B cell (primary cell): ENCODE data around the gene ANKRD33B. TPM values are rescaled to one million over a fixed set of nuclear protein-coding genes. Genes with fewer than 3 reads are reported as not detected.

Source experiments
- ATAC-seq: fragments of 200-7000 bp; cut with Tn5 transposase; one replicate; pipeline ENCODE4 v1.10.0; 2021; ENCODE audit warnings: low read depth, mild to moderate bottlenecking, moderate number of reproducible peaks, moderate library complexity
- CTCF ChIA-PET: fragments of 350-600 bp; sonication (Branson Sonifier 250); formaldehyde crosslinking; loops from one replicate; lab custom pipeline; 2021; ENCODE audit warnings: antibody characterized with exemption, inconsistent platforms; lab: Charles Lee
- POLR2A ChIA-PET: fragments of 350-600 bp; sonication (Branson Sonifier 250); formaldehyde crosslinking; loops from one replicate; lab custom pipeline; 2021; ENCODE audit warnings: antibody characterized with exemption; lab: Charles Lee
- DNase-seq: peaks from one replicate; pipeline ENCODE4 v3.0.0; 2013
- H2AFZ ChIP-seq: 2 replicates; pipeline ENCODE4 v1.6.1; 2012; ENCODE audit warnings: mild to moderate bottlenecking, low read depth, low read length; ENCODE audit not compliant: insufficient read depth, poor library complexity, severe bottlenecking
- H3K27ac ChIP-seq, 2 donors: 1 replicate in 1 of 2; 2 replicates in 1 of 2; pipeline ENCODE4 v1.5.1; 2012 to 2013; ENCODE audit warnings: low read length in 2 of 2, mild to moderate bottlenecking in 2 of 2, moderate library complexity in 1 of 2
- H3K27me3 ChIP-seq, 4 experiments: fragments of 200-600 bp in 1 of 4; sonication (generic) in 1 of 4; replicated peaks in 1 of 4; 1 replicate in 2 of 4; 2 replicates in 2 of 4; pipeline versions ENCODE4 v1.6.1 to v1.7.0; 2013 to 2016; ENCODE audit warnings: low read length in 3 of 4, mild to moderate bottlenecking in 2 of 4, mixed read lengths in 1 of 4, moderate library complexity in 1 of 4; ENCODE audit not compliant: insufficient read depth in 4 of 4, control insufficient read depth in 3 of 4; ENCODE audit errors: control extremely low read depth in 1 of 4
- H3K36me3 ChIP-seq, 2 experiments: replicated peaks in 1 of 2; 1 replicate in 1 of 2; 2 replicates in 1 of 2; pipeline versions ENCODE4 v1.6.1 to v1.7.1; 2013; ENCODE audit warnings: low read length in 1 of 2; ENCODE audit not compliant: insufficient read depth in 2 of 2, control insufficient read depth in 1 of 2; ENCODE audit errors: control extremely low read depth in 1 of 2, extremely low read depth in 1 of 2
- H3K4me1 ChIP-seq, 2 donors: fragments of 200-600 bp in 1 of 2; sonication (generic) in 1 of 2; 1 replicate in 1 of 2; 2 replicates in 1 of 2; pipeline versions ENCODE4 v1.5.1 to v1.6.1; 2013 to 2017; ENCODE audit warnings: low read length in 2 of 2; ENCODE audit not compliant: control insufficient read depth in 2 of 2, insufficient read depth in 2 of 2
- H3K4me2 ChIP-seq: replicated peaks from 2 replicates; pipeline ENCODE3; 2012; ENCODE audit warnings: mild to moderate bottlenecking, low read depth, low read length; ENCODE audit not compliant: poor library complexity, severe bottlenecking
- H3K4me3 ChIP-seq, 5 experiments: fragments of 200-600 bp in 1 of 5; sonication (generic) in 1 of 5; 1 replicate in 3 of 5; 2 replicates in 2 of 5; pipeline versions ENCODE4 v1.5.1 to v1.7.0; 2011 to 2016; ENCODE audit warnings: low read length in 4 of 5, mild to moderate bottlenecking in 4 of 5, low read depth in 2 of 5, control low read depth in 1 of 5, moderate library complexity in 1 of 5; ENCODE audit not compliant: insufficient read depth in 1 of 5; ENCODE audit errors: control extremely low read depth in 1 of 5, extremely low read depth in 1 of 5
- H3K79me2 ChIP-seq: fragments of 200-600 bp; sonication (generic); one replicate; pipeline ENCODE4 v1.6.0; 2016; ENCODE audit warnings: low read length; ENCODE audit not compliant: control insufficient read depth, insufficient read depth
- H3K9ac ChIP-seq: fragments of 200-600 bp; sonication (generic); 2 replicates; pipeline ENCODE4 v1.6.1; 2017; ENCODE audit warnings: mild to moderate bottlenecking, low read length, moderate library complexity
- H3K9me3 ChIP-seq, 3 donors: one replicate each; pipeline versions ENCODE4 v1.6.1 to v1.7.1; 2013; ENCODE audit warnings: low read length in 2 of 3; ENCODE audit not compliant: control insufficient read depth in 2 of 3, insufficient read depth in 1 of 3; ENCODE audit errors: control extremely low read depth in 1 of 3
- H4K20me1 ChIP-seq: 2 replicates; pipeline ENCODE4 v1.6.0; 2012; ENCODE audit warnings: mild to moderate bottlenecking, low read length; ENCODE audit not compliant: insufficient read depth, control insufficient read depth, poor library complexity, severe bottlenecking
- H3K27ac Mint-ChIP-seq: one replicate; pipeline ENCODE4 v1.8.0; 2021; ENCODE audit warnings: mixed read lengths
- H3K27me3 Mint-ChIP-seq: one replicate; pipeline ENCODE4 v1.8.0; 2021; ENCODE audit warnings: mixed read lengths
- H3K4me1 Mint-ChIP-seq: one replicate; pipeline ENCODE4 v1.8.0; 2021; ENCODE audit warnings: mixed read lengths
- H3K4me3 Mint-ChIP-seq: one replicate; pipeline ENCODE4 v1.8.0; 2021; ENCODE audit warnings: mixed read lengths
- H3K9me3 Mint-ChIP-seq: one replicate; pipeline ENCODE4 v1.8.0; 2022; ENCODE audit warnings: mixed read lengths; ENCODE audit not compliant: insufficient read depth
- EZH2 ChIP-seq: IDR thresholded peaks from 2 replicates; pipeline ENCODE4 v1.6.1; 2012; ENCODE audit warnings: borderline replicate concordance, low read depth, mild to moderate bottlenecking, moderate library complexity, low read length; ENCODE audit not compliant: insufficient read depth, poor library complexity, severe bottlenecking
- WGBS: methylation state at CpG from one replicate; pipeline ENCODE4 v1.1.5; 2013; ENCODE audit warnings: missing lambda C conversion rate; ENCODE audit not compliant: insufficient coverage; 5-methylcytosine and 5-hydroxymethylcytosine counted together
- intact Hi-C: fragments of 100-400 bp; cut with micrococcal nuclease; formaldehyde crosslinking; loops from one replicate; pipeline ENCODE4 v1.10.0; 2022
- polyA plus RNA-seq: library from polyadenylated mRNA; depleted of rRNA; stranded (reverse); fragments of >200 nt; gene quantifications from 2 replicates; pipeline ENCODE4 v1.2.3, GENCODE V29; 2012
- total RNA-seq, 2 donors: library from RNA; stranded (reverse); fragments of 120-200 nt in 1 of 2; gene quantifications; 1 replicate in 1 of 2; 2 replicates in 1 of 2; pipeline versions ENCODE4 v1.2.3 to v1.2.4, GENCODE V29; 2013 to 2022
- TF ChIP-seq, protein P1 (sequence below): fragments of 200-600 bp; IDR thresholded peaks from one replicate; pipeline ENCODE4 v1.8.0; 2022; ENCODE audit warnings: antibody characterized with exemption, mild to moderate bottlenecking

ANKRD33B gene
- total and polyA plus RNA-seq, 2 donors (not counting 1 experiment from before 2014, with no cell fraction given), result 2.9 to 23.4 TPM

DNA sequence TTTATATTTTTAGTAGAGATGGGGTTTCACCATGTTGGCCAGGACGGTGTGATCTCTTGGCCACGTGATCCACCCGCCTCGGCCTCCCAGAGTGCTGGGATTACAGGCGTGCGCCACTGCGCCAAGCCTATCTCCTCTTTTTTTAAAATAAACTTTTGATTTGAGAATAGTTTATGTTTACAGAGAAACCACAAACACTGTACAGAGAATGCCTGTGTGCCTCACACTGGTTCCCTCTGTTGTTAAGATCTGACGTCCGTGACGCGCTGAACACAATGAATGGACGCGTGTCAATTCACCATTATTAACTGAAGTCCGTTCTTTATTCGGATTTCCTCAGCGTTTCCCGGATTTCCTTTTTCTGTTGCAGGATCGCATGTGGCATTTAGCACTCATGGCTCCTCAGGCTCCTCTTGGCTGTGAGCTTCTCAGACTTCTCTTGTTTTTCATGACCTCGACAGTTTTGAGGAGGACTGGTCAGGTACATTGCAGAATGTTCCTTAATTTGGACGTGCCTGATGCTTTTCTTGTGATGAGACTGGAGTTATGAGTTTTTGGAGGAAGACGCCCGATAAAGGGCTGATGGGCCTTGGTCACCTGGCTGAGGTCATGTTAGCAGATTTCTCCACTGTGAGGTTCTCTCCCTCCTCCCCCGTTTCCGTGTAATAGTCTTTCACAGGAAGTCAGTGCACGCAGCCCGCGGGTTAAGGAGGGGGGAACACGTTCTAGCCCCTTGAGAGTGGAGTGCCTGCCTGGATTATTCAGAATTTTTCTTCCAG lies 69.6 kb downstream of the ANKRD33B start:
- H3K36me3 ChIP-seq, result peaks cover 0 to 4% of the 10 kb centered on the region in 2 experiments
- TF ChIP-seq, protein P1, sequence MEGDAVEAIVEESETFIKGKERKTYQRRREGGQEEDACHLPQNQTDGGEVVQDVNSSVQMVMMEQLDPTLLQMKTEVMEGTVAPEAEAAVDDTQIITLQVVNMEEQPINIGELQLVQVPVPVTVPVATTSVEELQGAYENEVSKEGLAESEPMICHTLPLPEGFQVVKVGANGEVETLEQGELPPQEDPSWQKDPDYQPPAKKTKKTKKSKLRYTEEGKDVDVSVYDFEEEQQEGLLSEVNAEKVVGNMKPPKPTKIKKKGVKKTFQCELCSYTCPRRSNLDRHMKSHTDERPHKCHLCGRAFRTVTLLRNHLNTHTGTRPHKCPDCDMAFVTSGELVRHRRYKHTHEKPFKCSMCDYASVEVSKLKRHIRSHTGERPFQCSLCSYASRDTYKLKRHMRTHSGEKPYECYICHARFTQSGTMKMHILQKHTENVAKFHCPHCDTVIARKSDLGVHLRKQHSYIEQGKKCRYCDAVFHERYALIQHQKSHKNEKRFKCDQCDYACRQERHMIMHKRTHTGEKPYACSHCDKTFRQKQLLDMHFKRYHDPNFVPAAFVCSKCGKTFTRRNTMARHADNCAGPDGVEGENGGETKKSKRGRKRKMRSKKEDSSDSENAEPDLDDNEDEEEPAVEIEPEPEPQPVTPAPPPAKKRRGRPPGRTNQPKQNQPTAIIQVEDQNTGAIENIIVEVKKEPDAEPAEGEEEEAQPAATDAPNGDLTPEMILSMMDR, result no peak
- TF ChIP-seq EZH2, result no peak
- no peak overlapping the region for H2AFZ ChIP-seq
- intact Hi-C loops, result loop anchor here (2.0 kb wide), 2 partner anchors 129 to 281 kb away; partner anchors contain the start of gene MARCHF6
- H3K9me3 ChIP-seq, result peaks cover 0 to 12% (median 0%) of the 10 kb centered on the region in 3 donors
- H3K27me3 ChIP-seq, result no peaks in the 10 kb centered on the region
- peak overlapping the region in 2 of 5 experiments; percentile 10 to 30 for H3K4me3 ChIP-seq
- WGBS, result 48% methylated on average over 15 of the region's 28 CpGs
- peak overlapping the region; percentile 45 for H3K9ac ChIP-seq
- no peaks in the 10 kb centered on the region for H3K27me3 Mint-ChIP-seq
- POLR2A ChIA-PET, result interaction anchor here (0.8 to 2.0 kb wide), 2 partner anchors 26 to 56 kb away, joined by 5 to 6 read pairs; no protein-coding TSS in a partner anchor
- H3K4me3 Mint-ChIP-seq, result peak overlapping the region; percentile 87
- peak overlapping the region; percentile 99 for H3K27ac Mint-ChIP-seq
- H4K20me1 ChIP-seq, result peaks cover 6% of the 10 kb centered on the region
- ATAC-seq, result no peak
- peak; percentile 37 for DNase-seq
- H3K4me1 ChIP-seq, result peaks cover 63 to 72% of the 10 kb centered on the region in 2 donors
- H3K9me3 Mint-ChIP-seq, result peaks cover 2% of the 10 kb centered on the region
- peak overlapping the region; percentile 65 to 95 for H3K27ac ChIP-seq
- peaks cover 62% of the 10 kb centered on the region for H3K79me2 ChIP-seq
- CTCF ChIA-PET, result interaction anchor here (0.7 to 2.4 kb wide), 7 partner anchors 26 to 191 kb away, joined by 3 to 12 read pairs (median 5); no protein-coding TSS in a partner anchor
- peak overlapping the region; percentile 70 for H3K4me2 ChIP-seq
- peaks cover 82% of the 10 kb centered on the region for H3K4me1 Mint-ChIP-seq
